HG03460 (cell line): Measurements from ENCODE around the gene EXOSC5.
"Not testable (repeated sequence)": the region's sequence is repeated elsewhere in the genome, so short reads cannot be mapped to it uniquely, and the experiment has no call there.

ENCODE experiments used
- ATAC-seq: cut with Tn5 transposase; IDR thresholded peaks from one replicate; pipeline ENCODE4 v1.9.1; 2021; ENCODE audit not compliant: unreplicated experiment

The EXOSC5 gene

GRCh38 chr19:41408846-41409245 is 11.7 kb upstream of the EXOSC5 start:
- ATAC-seq: not testable (repeated sequence)

DNA sequence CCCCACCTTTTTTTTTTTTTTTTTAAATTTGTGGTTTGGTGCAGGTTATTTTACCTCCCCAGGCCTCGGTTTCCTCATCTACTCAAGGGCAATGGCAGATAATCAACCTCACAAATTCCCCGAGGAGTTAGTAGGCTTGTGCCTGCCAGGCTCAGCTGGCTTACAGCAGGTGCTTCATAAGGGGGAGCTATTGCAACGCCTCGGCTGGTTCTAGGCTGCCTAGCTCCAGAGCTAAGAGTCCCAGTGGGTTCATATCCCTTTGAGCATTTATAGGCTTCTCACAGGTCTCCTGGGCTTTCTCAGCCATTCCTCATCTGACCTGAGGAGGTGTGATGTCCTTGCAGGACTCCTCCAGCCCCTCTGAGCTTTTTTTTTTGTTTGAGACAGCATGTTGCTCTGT is 11.1 kb upstream of the EXOSC5 start:
- no peak for ATAC-seq

DNA sequence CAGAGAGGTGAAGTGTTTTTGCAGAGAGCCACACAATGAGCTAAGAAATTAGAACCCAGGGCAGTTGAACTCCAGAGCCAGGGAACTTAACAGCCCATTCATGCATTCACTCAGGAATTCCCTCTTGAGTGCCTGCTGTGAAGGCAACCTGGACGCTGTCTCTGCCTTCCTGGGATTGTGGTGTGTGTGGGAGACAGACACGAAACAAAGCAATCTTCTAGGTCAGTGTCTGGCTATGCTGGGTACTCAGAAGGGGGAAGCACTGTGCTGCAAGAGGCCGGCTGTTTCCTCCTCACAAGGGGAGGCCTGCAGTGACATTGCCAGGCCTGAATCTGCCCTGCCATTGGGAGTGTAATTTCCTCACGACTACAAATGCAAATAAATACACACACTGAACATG is 10.1 kb upstream of the EXOSC5 start:
- ATAC-seq: no peak

- ATAC-seq: no peak
Observed at GRCh38 chr19:41405776-41406175, 8.6 kb upstream of the EXOSC5 start.

- ATAC-seq: no peak
Observed at GRCh38 chr19:41403181-41403970, 6.2 kb upstream of the EXOSC5 start.

GRCh38 chr19:41402010-41402409 is 4.9 kb upstream of the EXOSC5 start:
- ATAC-seq: no peak

- ATAC-seq: no peak
Observed at GRCh38 chr19:41401483-41401882, 4.3 kb upstream of the EXOSC5 start.

DNA sequence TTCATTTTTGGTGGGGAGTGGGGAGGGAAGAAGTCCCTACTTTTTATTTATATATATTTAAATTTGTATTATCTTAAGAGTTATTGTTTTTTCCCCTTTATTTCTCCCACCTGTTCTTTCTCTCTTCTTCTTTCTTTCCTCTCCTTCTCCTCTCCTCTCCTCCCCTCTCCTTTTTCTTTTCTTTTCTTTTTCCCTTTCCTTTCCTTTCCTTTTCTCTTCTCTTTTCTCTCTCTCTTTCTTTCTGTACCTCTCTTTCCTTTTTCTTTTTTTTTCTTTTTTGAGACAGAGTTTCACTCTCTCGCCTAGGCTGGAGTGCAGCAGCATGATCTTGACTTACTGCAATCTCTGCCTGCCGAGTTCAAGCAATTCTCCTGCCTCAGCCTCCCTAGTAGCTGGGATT is 2.4 kb upstream of the EXOSC5 start:
- no peak for ATAC-seq

- ATAC-seq: no peak
Observed at GRCh38 chr19:41399091-41399490, 1.9 kb upstream of the EXOSC5 start.

DNA sequence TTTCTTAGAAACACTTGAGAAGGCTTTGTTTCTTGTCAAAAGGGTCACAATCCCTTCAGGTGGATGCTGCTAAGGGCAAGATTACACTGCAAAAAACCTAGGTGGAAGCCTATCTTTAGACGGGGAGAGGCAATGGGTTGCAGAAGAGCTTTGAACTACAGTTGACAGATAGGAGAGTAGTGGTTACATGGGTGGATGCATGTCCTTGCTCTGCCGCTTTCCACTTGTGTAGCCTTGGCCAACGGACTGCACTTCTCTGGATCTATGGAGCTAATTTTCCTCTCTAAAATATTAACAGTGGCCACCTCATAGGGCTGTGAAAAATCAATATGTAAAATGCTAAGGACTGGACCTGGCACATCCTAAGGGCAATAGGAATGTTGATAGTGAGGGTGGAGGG is 1.4 kb upstream of the EXOSC5 start:
- no peak for ATAC-seq

- no peak for ATAC-seq
Observed at GRCh38 chr19:41398050-41398418, 875 bp upstream of the EXOSC5 start.

- ATAC-seq: no peak
Observed at GRCh38 chr19:41395355-41395754, 1.8 kb downstream of the EXOSC5 start.

DNA sequence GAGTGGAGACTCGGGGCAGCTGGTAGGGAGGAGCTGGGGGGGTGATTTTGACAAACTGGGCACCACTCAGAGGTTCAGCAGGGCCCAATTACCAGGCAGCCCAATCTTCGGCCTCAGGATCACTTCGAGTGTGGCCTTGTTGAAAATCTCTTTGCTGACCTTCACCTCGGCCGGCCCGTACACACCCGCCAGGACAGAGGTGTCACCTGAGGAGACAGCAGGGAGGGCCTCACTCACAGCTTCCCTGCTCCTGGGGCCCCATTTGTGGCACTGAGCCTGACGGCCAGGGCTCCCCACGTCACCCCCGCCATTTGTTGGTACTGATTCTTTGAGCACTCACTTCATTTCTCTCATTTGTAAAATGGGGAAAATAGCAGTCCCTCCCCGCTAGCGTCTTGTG is 4.4 kb downstream of the EXOSC5 start:
- no peak for ATAC-seq

- no peak for ATAC-seq
Observed at GRCh38 chr19:41391618-41392017, 5.5 kb downstream of the EXOSC5 start.

DNA sequence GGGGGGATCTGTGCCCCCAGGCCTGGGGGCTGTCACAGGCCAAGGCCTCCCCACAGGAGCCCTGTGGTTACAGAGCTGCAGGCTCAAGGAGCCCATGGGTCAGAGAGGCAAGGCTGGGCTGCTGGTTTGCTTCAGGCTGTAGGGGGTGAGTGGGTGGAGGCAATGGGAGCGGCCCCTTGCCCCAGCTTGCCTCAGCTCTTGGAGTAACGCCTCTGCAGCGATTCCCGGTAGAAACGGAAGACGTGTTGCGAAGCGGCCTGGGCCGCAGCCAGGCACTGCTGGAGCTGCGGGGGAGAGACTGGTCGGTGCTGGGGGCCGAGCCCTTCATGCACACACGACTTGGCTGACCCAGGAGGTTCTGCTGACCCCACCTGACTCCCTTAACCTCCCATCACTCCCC is 10.7 kb downstream of the EXOSC5 start:
- no peak for ATAC-seq

DNA sequence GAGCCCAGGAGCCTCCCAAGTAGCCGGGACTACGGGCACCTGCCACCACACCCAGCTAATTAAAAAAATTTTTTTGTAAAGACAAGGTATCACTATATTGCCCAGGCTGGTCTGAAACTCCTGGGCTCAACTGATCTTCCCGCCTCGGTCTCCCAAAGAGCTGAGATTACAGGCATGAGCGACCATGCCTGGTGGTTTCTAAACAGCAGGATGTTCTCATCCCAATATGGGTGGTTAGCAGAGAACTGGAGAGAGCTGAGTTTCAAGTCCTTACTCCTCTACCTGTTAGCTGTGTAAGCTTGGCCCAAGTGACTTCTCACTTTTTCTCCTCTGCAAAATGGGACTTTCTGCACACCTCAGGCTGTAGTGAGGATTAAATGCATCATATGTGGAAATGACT is 12.8 kb downstream of the EXOSC5 start:
- no peak for ATAC-seq

- not testable (repeated sequence) for ATAC-seq
Observed at GRCh38 chr19:41381536-41381935, 15.6 kb downstream of the EXOSC5 start.

- peak; percentile 66 for ATAC-seq
Observed at GRCh38 chr19:41377977-41378709, 19.0 kb downstream of the EXOSC5 start.

GRCh38 chr19:41376998-41377365 is 20.2 kb downstream of the EXOSC5 start:
- no peak for ATAC-seq

GRCh38 chr19:41376241-41376997 is 20.7 kb downstream of the EXOSC5 start, which contains the start of gene TMEM91:
TMEM91 (plus strand) TSS chr19:41376533; CDS start chr19:41378310, 1,777 bp downstream.
- no peak for ATAC-seq

- no peak for ATAC-seq
Observed at GRCh38 chr19:41373993-41374392, 23.2 kb downstream of the EXOSC5 start.

- no peak for ATAC-seq
Observed at GRCh38 chr19:41372501-41372900, 24.7 kb downstream of the EXOSC5 start.
